PC-3 (cell line): ENCODE results near the gene RHOT2. TPM values are rescaled to one million over a fixed set of nuclear protein-coding genes. Genes with fewer than 3 reads are reported as not detected.

Source experiments
- ATAC-seq: fragments of 200-7000 bp; cut with Tn5 transposase; 2 replicates; pipeline ENCODE4 v1.9.1; 2020; ENCODE audit warnings: mild to moderate bottlenecking, moderate library complexity
- BruUV-seq: library from RNA; stranded (reverse); fragments of 400-500 nt; replicated peaks from 2 replicates; lab custom pipeline; 2021; lab: Mats Ljungman, UMichigan
- CTCF ChIA-PET: fragments of 300-600 bp; sonication (Branson Sonifier 250); formaldehyde crosslinking; loops from one replicate; lab custom pipeline; 2022; ENCODE audit warnings: antibody characterized with exemption; lab: Charles Lee
- POLR2A ChIA-PET: fragments of 300-600 bp; sonication (Branson Sonifier 250); formaldehyde crosslinking; loops from one replicate; lab custom pipeline; 2022; ENCODE audit warnings: antibody characterized with exemption; ENCODE audit not compliant: unreplicated experiment; lab: Charles Lee
- DNase-seq: peaks from one replicate; pipeline ENCODE4 v3.0.0-alpha.2; 2015
- H2AFZ ChIP-seq: fragments of 300-600 bp; sonication (generic); 2 replicates; pipeline ENCODE4 v1.6.0; 2016; ENCODE audit warnings: antibody characterized with exemption, low read length
- H3F3A ChIP-seq: fragments of 300-600 bp; sonication (generic); one replicate; pipeline ENCODE4 v1.6.0; 2017; ENCODE audit warnings: antibody characterized with exemption, low read length, control low read depth, mild to moderate bottlenecking; ENCODE audit not compliant: unreplicated experiment
- H3K27ac ChIP-seq: fragments of 300-600 bp; sonication (generic); 2 replicates; pipeline ENCODE4 v1.5.1; 2016; ENCODE audit warnings: mild to moderate bottlenecking, low read length
- H3K27me3 ChIP-seq: fragments of 300-600 bp; sonication (generic); 2 replicates; pipeline ENCODE4 v1.6.1; 2016; ENCODE audit warnings: low read length, mixed read lengths
- H3K36me3 ChIP-seq: fragments of 300-600 bp; sonication (generic); 2 replicates; pipeline ENCODE4 v1.6.1; 2016; ENCODE audit warnings: low read depth, mixed run types, low read length, mixed read lengths
- H3K4me1 ChIP-seq: fragments of 300-600 bp; sonication (generic); 2 replicates; pipeline ENCODE4 v1.5.1; 2016; ENCODE audit warnings: low read length; ENCODE audit not compliant: insufficient read depth
- H3K4me2 ChIP-seq: fragments of 300-600 bp; sonication (generic); 2 replicates; pipeline ENCODE4 v1.6.0; 2016; ENCODE audit warnings: low read length
- H3K4me3 ChIP-seq: fragments of 300-600 bp; sonication (generic); 2 replicates; pipeline ENCODE4 v1.5.1; 2016; ENCODE audit warnings: mild to moderate bottlenecking, low read length, mixed read lengths
- H3K79me2 ChIP-seq: fragments of 300-600 bp; sonication (generic); 2 replicates; pipeline ENCODE4 v1.6.1; 2017; ENCODE audit warnings: low read length, mixed read lengths
- H3K9ac ChIP-seq: fragments of 300-600 bp; sonication (generic); 2 replicates; pipeline ENCODE4 v1.6.0; 2016; ENCODE audit warnings: mild to moderate bottlenecking, low read length
- H3K9me2 ChIP-seq: fragments of 300-600 bp; sonication (generic); replicated peaks from 2 replicates; pipeline ENCODE4 v1.6.1; 2016; ENCODE audit warnings: mixed run types, low read length, mixed read lengths
- H3K9me3 ChIP-seq: fragments of 300-600 bp; sonication (generic); 2 replicates; pipeline ENCODE4 v1.6.1; 2016; ENCODE audit warnings: low read length, mixed read lengths
- H4K20me1 ChIP-seq: fragments of 300-600 bp; sonication (generic); 2 replicates; pipeline ENCODE4 v1.6.1; 2016; ENCODE audit warnings: low read length, mixed read lengths
- EZH2 ChIP-seq: fragments of 300-600 bp; sonication (generic); IDR thresholded peaks from one replicate; pipeline ENCODE4 v1.6.1; 2017; ENCODE audit warnings: antibody characterized with exemption, mild to moderate bottlenecking, low read length; ENCODE audit not compliant: unreplicated experiment
- EZH2phosphoT487 ChIP-seq: fragments of 300-600 bp; sonication (generic); IDR thresholded peaks from 2 replicates; pipeline ENCODE4 v1.6.1; 2018; ENCODE audit warnings: mild to moderate bottlenecking, antibody characterized with exemption, low read length, borderline replicate concordance
- intact Hi-C: fragments of 100-400 bp; cut with micrococcal nuclease; formaldehyde crosslinking; loops from 2 replicates; pipeline ENCODE4 v1.9.0; 2023
- total RNA-seq: library from RNA; depleted of rRNA; stranded (reverse); fragments of >200 nt; gene quantifications from 2 replicates; pipeline ENCODE4 v1.2.3, GENCODE V29; 2014; rRNA removed
- TF ChIP-seq, protein P1 (sequence below): fragments of 300-600 bp; sonication (generic); conservative IDR thresholded peaks from 2 replicates; pipeline ENCODE4 v1.5.1; 2017; ENCODE audit warnings: antibody characterized with exemption, low read depth, mild to moderate bottlenecking, low read length

RHOT2 gene
- total RNA-seq, 1 experiment from 2014 or later: 93.0 TPM

DNA sequence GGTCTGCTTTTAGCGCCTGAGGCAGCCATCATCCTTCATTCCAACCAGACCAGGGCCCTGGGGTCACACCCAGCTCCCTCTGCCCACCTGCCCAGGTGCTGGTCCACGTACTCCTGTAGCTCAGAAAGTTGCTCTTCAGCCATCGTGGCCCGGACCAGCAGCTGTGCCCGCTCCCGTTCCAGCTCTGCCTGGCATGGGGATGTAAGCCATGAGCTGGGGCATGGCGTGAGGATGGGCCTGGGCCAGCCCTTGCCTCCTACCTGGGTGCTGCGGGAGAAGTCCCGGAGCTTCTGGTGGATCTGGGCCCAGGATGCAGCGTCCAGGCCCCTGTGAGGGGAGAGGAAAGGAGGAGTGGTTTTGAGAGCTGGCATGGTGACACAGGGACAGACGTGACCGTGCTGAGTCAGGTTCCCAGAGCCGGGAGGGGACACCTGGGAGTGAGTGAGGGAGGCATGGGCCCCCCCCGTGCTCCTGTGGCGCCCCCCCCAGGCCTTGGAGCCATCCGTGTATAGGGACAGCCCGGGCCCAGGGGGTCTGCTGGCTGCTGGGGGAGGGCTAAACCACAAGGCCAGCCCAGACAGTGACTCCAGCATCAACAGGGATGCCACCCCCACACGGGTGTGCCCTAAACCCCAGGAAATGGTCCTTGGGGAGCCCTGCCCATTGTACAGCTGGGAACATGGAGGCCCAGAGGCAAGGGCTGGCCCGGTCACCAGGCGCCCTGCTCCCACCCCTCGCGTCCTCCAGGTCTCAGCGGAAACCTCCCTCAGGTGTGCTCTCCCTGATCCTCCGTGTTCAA is 55.1 kb downstream of the RHOT2 start:
- no peaks in the 10 kb centered on the region for H3K9me3 ChIP-seq
- H3K4me3 ChIP-seq: no peak overlapping the region
- ATAC-seq (no peak), DNase-seq (no peak)
- no peaks in the 10 kb centered on the region for H3K79me2 ChIP-seq
- intact Hi-C loops: no loop called here
- no peaks in the 10 kb centered on the region for H3K27me3 ChIP-seq
- no peak overlapping the region for H2AFZ ChIP-seq
- no peak overlapping the region for H3K4me2 ChIP-seq
- peaks cover 24% of the 10 kb centered on the region; the same call in 1 of the 2 replicates for H3K4me1 ChIP-seq
- no peak overlapping the region for H3K9ac ChIP-seq
- ChIA-PET POLR2A (interaction anchor here (0.6 kb wide), 1 partner anchor 1432 kb away, joined by 5 read pairs; no protein-coding TSS in a partner anchor), CTCF (no interaction called here)
- no peak overlapping the region for H3K27ac ChIP-seq
- no peaks in the 10 kb centered on the region for H3K9me2 ChIP-seq
- no peaks in the 10 kb centered on the region for H3K36me3 ChIP-seq
- H3F3A ChIP-seq: peaks cover 3% of the 10 kb centered on the region
- TF ChIP-seq EZH2phosphoT487: no peak
- H4K20me1 ChIP-seq: no peaks in the 10 kb centered on the region
- BruUV-seq: TSS peak; percentile 3

DNA sequence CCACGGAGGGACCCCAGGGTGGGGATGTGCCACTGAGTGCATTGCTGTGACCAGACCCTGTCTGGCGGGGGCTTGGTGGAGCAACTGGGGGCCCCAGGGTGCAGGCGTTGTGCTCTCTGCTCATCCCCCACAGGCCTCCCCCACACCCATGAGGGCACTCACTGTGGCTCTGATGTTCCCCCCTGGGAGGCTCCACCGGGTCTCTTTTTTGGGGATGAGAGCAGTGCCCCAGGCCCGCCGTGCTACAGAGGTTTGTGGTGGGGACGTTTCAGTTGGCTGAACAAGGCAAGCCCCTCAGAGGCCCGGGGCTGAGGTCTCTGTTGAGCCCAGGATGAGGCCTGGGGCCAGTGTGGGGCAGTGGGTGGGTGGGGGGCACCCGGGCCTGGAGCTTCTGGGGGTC is 55.8 kb downstream of the RHOT2 start:
- POLR2A ChIA-PET: no interaction called here
- BruUV-seq: no TSS peak
- H4K20me1 ChIP-seq: no peaks in the 10 kb centered on the region

More for the DNA sequence above, 55.8 kb downstream of the RHOT2 start:
- Histone ChIP-seq H3K27me3 (no peaks in the 10 kb centered on the region), H3K36me3 (no peaks in the 10 kb centered on the region), H3K27ac (no peak overlapping the region), H2AFZ (no peak overlapping the region), H3K9me2 (no peaks in the 10 kb centered on the region), H3K4me3 (no peak overlapping the region), H3K9me3 (no peaks in the 10 kb centered on the region), H3K4me2 (no peak overlapping the region), H3K79me2 (no peaks in the 10 kb centered on the region), H3K4me1 (peaks cover 24% of the 10 kb centered on the region; the same call in 1 of the 2 replicates), H3F3A (peaks cover 3% of the 10 kb centered on the region), H3K9ac (no peak overlapping the region)
- DNase-seq (no peak), ATAC-seq (no peak)
- CTCF ChIA-PET: no interaction called here
- intact Hi-C loops: no loop called here
- TF ChIP-seq, protein P1, sequence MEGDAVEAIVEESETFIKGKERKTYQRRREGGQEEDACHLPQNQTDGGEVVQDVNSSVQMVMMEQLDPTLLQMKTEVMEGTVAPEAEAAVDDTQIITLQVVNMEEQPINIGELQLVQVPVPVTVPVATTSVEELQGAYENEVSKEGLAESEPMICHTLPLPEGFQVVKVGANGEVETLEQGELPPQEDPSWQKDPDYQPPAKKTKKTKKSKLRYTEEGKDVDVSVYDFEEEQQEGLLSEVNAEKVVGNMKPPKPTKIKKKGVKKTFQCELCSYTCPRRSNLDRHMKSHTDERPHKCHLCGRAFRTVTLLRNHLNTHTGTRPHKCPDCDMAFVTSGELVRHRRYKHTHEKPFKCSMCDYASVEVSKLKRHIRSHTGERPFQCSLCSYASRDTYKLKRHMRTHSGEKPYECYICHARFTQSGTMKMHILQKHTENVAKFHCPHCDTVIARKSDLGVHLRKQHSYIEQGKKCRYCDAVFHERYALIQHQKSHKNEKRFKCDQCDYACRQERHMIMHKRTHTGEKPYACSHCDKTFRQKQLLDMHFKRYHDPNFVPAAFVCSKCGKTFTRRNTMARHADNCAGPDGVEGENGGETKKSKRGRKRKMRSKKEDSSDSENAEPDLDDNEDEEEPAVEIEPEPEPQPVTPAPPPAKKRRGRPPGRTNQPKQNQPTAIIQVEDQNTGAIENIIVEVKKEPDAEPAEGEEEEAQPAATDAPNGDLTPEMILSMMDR: no peak
- TF ChIP-seq EZH2phosphoT487 (no peak), EZH2 (no peak)

Other genes with a start within 250 kb of the RHOT2 start
- 12.7 and 17.9 TPM in 2 replicates for gene RAB11FIP3, start 242.5 kb upstream of the RHOT2 start, total RNA-seq
- gene CAPN15, start 140.4 kb upstream of the RHOT2 start, total RNA-seq: 60.4 and 78.1 TPM in 2 replicates
- gene PRR35, start 107.7 kb upstream of the RHOT2 start, total RNA-seq: not detected in 2 replicates
- 0.44 TPM in 1 of 2 replicates, not detected in the other for gene NHLRC4, start 101.1 kb upstream of the RHOT2 start, total RNA-seq
- 36.0 and 43.8 TPM in 2 replicates for gene PIGQ, start 98.2 kb upstream of the RHOT2 start, total RNA-seq
- 19.5 and 27.0 TPM in 2 replicates for gene RAB40C, start 78.1 kb upstream of the RHOT2 start, total RNA-seq
- gene WFIKKN1, start 37.1 kb upstream of the RHOT2 start, total RNA-seq: 0.11 and 0.40 TPM in 2 replicates
- 179 and 207 TPM in 2 replicates for gene METTL26, start 31.8 kb upstream of the RHOT2 start, total RNA-seq
- 83.5 and 84.6 TPM in 2 replicates for gene MCRIP2, start 26.3 kb upstream of the RHOT2 start, total RNA-seq
- 44.4 and 72.4 TPM in 2 replicates for gene WDR90, start 18.8 kb upstream of the RHOT2 start, total RNA-seq
- 1.7 and 3.7 TPM in 2 replicates for gene RHBDL1, start 7.5 kb downstream of the RHOT2 start, total RNA-seq
- gene STUB1, start 12.3 kb downstream of the RHOT2 start, total RNA-seq: 152 and 226 TPM in 2 replicates
- 81.3 and 90.5 TPM in 2 replicates for gene JMJD8, start 16.2 kb downstream of the RHOT2 start, total RNA-seq
- 9.5 and 12.7 TPM in 2 replicates for gene WDR24, start 22.3 kb downstream of the RHOT2 start, total RNA-seq
- 4.3 and 7.5 TPM in 2 replicates for gene FBXL16, start 37.7 kb downstream of the RHOT2 start, total RNA-seq
- gene METRN, start 47.0 kb downstream of the RHOT2 start, total RNA-seq: 314 and 320 TPM in 2 replicates
- gene ANTKMT, start 53.0 kb downstream of the RHOT2 start, total RNA-seq: 77.3 and 79.0 TPM in 2 replicates
- gene CCDC78, start 58.3 kb downstream of the RHOT2 start, total RNA-seq: 3.3 and 5.8 TPM in 2 replicates
- 16.4 and 19.4 TPM in 2 replicates for gene HAGHL, start 59.0 kb downstream of the RHOT2 start, total RNA-seq
- gene CIAO3, start 72.9 kb downstream of the RHOT2 start, total RNA-seq: 46.1 and 62.5 TPM in 2 replicates
- gene MSLN, start 92.6 kb downstream of the RHOT2 start, total RNA-seq: 0.73 and 4.7 TPM in 2 replicates
- 72.6 and 93.7 TPM in 2 replicates for gene RPUSD1, start 120.2 kb downstream of the RHOT2 start, total RNA-seq
- 79.0 and 107 TPM in 2 replicates for gene CHTF18, start 120.5 kb downstream of the RHOT2 start, total RNA-seq
- gene GNG13, start 132.6 kb downstream of the RHOT2 start, total RNA-seq: not detected in 2 replicates